K562 (cell line): ENCODE data around the gene CSTB. TPM values are rescaled to one million over a fixed set of nuclear protein-coding genes. Genes with fewer than 3 reads are reported as not detected.

Source experiments
- ATAC-seq: fragments of 200-7000 bp; cut with Tn5 transposase; 3 replicates; pipeline ENCODE4 v1.9.1; 2020; ENCODE audit warnings: moderate library complexity
- BruUV-seq: library from RNA; stranded (reverse); fragments of 400-500 nt; replicated peaks from 2 replicates; lab custom pipeline; 2021; lab: Mats Ljungman, UMichigan
- CTCF ChIA-PET: fragments of 300-600 bp; formaldehyde crosslinking; extraction: SDS; loops from one replicate; lab custom pipeline; 2021; ENCODE audit warnings: low intra/inter-chr PET ratio; lab: Yijun Ruan, JAX
- POLR2A ChIA-PET: fragments of 300-600, 350-650 bp; sonication (Branson Sonifier 250); formaldehyde crosslinking; extraction: SDS; loops from one replicate; lab custom pipeline; 2021; ENCODE audit warnings: antibody characterized with exemption, inconsistent platforms; lab: Yijun Ruan, JAX
- DNase-seq, 4 experiments: peaks; one replicate each; pipeline versions ENCODE4 v3.0.0 to v3.0.0-alpha.2; 2011 to 2018; ENCODE audit warnings: low spot score in 3 of 4, mixed read lengths in 3 of 4; ENCODE audit errors: extremely low read depth in 1 of 4
- FAIRE-seq: peaks from 2 replicates; lab custom pipeline; 2011; peaks lifted over from hg19 to GRCh38; lab: Jason Lieb, UNC
- H2AFZ ChIP-seq: 2 replicates; pipeline ENCODE4 v1.6.0; 2011; ENCODE audit warnings: low read depth, low read length, control low read depth, inconsistent platforms
- H3K27ac ChIP-seq: fragments of 200-600 bp; 3 replicates; pipeline ENCODE4 v1.8.0; 2011; ENCODE audit warnings: low read depth, mild to moderate bottlenecking, control low read depth, inconsistent platforms, low read length, moderate library complexity, mixed read lengths; ENCODE audit errors: extremely low read depth
- H3K27me3 ChIP-seq, 2 experiments: fragments of 300-600 bp in 1 of 2; 2 replicates in 1 of 2; 3 replicates in 1 of 2; pipeline versions ENCODE4 v1.6.0 to v1.8.0; 2011; ENCODE audit warnings: inconsistent platforms in 2 of 2, low read length in 2 of 2, mild to moderate bottlenecking in 1 of 2, mixed read lengths in 1 of 2, moderate library complexity in 1 of 2; ENCODE audit not compliant: control insufficient read depth in 2 of 2, insufficient read depth in 2 of 2
- H3K36me3 ChIP-seq: fragments of 300-600 bp; 3 replicates; pipeline ENCODE4 v1.8.0; 2011; ENCODE audit warnings: mild to moderate bottlenecking, low read length, inconsistent platforms; ENCODE audit not compliant: control insufficient read depth, insufficient read depth
- H3K4me1 ChIP-seq, 2 experiments: fragments of 200-600 bp in 1 of 2; replicated peaks in 1 of 2; 2 replicates in 1 of 2; 3 replicates in 1 of 2; pipeline versions ENCODE4 v1.5.1 to v1.8.0; 2011; ENCODE audit warnings: inconsistent platforms in 2 of 2, low read length in 2 of 2, mild to moderate bottlenecking in 1 of 2, mixed read lengths in 1 of 2, moderate library complexity in 1 of 2; ENCODE audit not compliant: control insufficient read depth in 2 of 2, insufficient read depth in 2 of 2
- H3K4me2 ChIP-seq: 2 replicates; pipeline ENCODE4 v1.6.1; 2011; ENCODE audit warnings: low read length, control low read depth, inconsistent platforms, mixed read lengths; ENCODE audit not compliant: insufficient read depth
- H3K4me3 ChIP-seq: fragments of 200-600 bp; sonication (generic), shearing (Covaris generic); 2 replicates; pipeline ENCODE4 v1.5.1; 2016; ENCODE audit warnings: control low read depth, inconsistent platforms
- H3K79me2 ChIP-seq: fragments of 200-600 bp; 3 replicates; pipeline ENCODE4 v1.8.0; 2011; ENCODE audit warnings: low read length, inconsistent platforms; ENCODE audit not compliant: control insufficient read depth, insufficient read depth
- H3K9ac ChIP-seq, 2 experiments: 2 replicates each; pipeline versions ENCODE4 v1.6.0 to v1.6.1; 2011; ENCODE audit warnings: low read depth in 2 of 2, low read length in 2 of 2, control low read depth in 1 of 2, inconsistent platforms in 1 of 2, mild to moderate bottlenecking in 1 of 2, mixed read lengths in 1 of 2; ENCODE audit not compliant: insufficient read depth in 1 of 2
- H3K9me1 ChIP-seq: one replicate; pipeline ENCODE4 v1.6.0; 2011; ENCODE audit warnings: inconsistent platforms, mild to moderate bottlenecking, low read length, moderate library complexity; ENCODE audit not compliant: control insufficient read depth, insufficient read depth
- H3K9me3 ChIP-seq: replicated peaks from 2 replicates; pipeline ENCODE4 v1.5.1; 2011; ENCODE audit warnings: low read depth, low read length, inconsistent platforms; ENCODE audit not compliant: control insufficient read depth, insufficient read depth
- H4K20me1 ChIP-seq: replicated peaks from 2 replicates; pipeline ENCODE4 v1.6.1; 2011; ENCODE audit warnings: low read length, inconsistent platforms, mixed read lengths; ENCODE audit not compliant: control insufficient read depth, insufficient read depth
- GTF2A2 ChIP-seq: IDR thresholded peaks from 2 replicates; pipeline ENCODE4 v1.6.1; 2016; ENCODE audit warnings: mild to moderate bottlenecking, missing genetic modification characterization, missing compliant biosample characterization
- HNRNPLL ChIP-seq: fragments of 200-400 bp; formaldehyde crosslinking; IDR thresholded peaks from 2 replicates; pipeline ENCODE4 v1.6.1; 2017; ENCODE audit warnings: low read length, low read depth, mild to moderate bottlenecking; ENCODE audit not compliant: poor library complexity, severe bottlenecking
- POLR2A ChIP-seq: fragments of 450-650 bp; conservative IDR thresholded peaks from 2 replicates; pipeline ENCODE4 v1.6.1; 2016
- POLR2G ChIP-seq: fragments of 200-400 bp; formaldehyde crosslinking; IDR thresholded peaks from 2 replicates; pipeline ENCODE4 v1.6.1; 2017; ENCODE audit warnings: low read depth, mild to moderate bottlenecking, antibody characterized with exemption, low read length, moderate library complexity
- RBFOX2 ChIP-seq: fragments of 200-400 bp; formaldehyde crosslinking; IDR thresholded peaks from 2 replicates; pipeline ENCODE4 v1.6.1; 2017; ENCODE audit warnings: low read depth, mild to moderate bottlenecking, low read length, moderate library complexity
- SUPT5H ChIP-seq: fragments of 450-650 bp; IDR thresholded peaks from 2 replicates; pipeline ENCODE4 v1.6.1; 2016
- WGBS: fragments of 100-300 bp; shearing (Covaris generic); methylation state at CpG from one replicate; pipeline ENCODE4 v1.1.6; 2016; ENCODE audit warnings: low coverage, mixed read lengths; ENCODE audit not compliant: insufficient coverage; ENCODE audit errors: missing lambda C conversion rate; 5-methylcytosine and 5-hydroxymethylcytosine counted together
- in situ Hi-C: fragments of 300-500 bp; cut with MboI; formaldehyde crosslinking; loops from 4 replicates; pipeline ENCODE4 v1.15.0; 2018; ENCODE audit warnings: inconsistent platforms, mixed read lengths
- intact Hi-C: fragments of 100-400 bp; cut with micrococcal nuclease; formaldehyde crosslinking; loops from 2 replicates; pipeline ENCODE4 v1.14.2; 2022
- polyA plus RNA-seq, 8 experiments: library from polyadenylated mRNA; depleted of rRNA in 4 of 8; stranded (reverse) in 5 of 8; unstranded in 3 of 8; fragments of >200 nt; fragmentation: Nextera tagmentation in 2 of 8; fragmentation: Illumina TruSeq in 1 of 8; extraction: Ambion mirVana in 2 of 8; extraction: Trizol in 1 of 8; gene quantifications; 2 replicates each; pipeline versions ENCODE4 v1.2.1 to v1.2.3, GENCODE V29; 2011 to 2014; ENCODE audit warnings: inconsistent platforms in 1 of 8, missing spikeins in 1 of 8
- total RNA-seq, 7 experiments: library from RNA; depleted of rRNA in 6 of 7; stranded (reverse); fragments of >200 nt in 6 of 7; fragmentation: Illumina TruSeq in 2 of 7; extraction: Trizol in 2 of 7; gene quantifications; 2 replicates each; pipeline versions ENCODE4 v1.2.1 to v1.2.3, GENCODE V29; 2011 to 2021; ENCODE audit warnings: low replicate concordance in 1 of 7
- TF ChIP-seq, protein P1 (sequence below): IDR thresholded peaks from 2 replicates; pipeline ENCODE4 v1.6.1; 2016; ENCODE audit warnings: missing genetic modification characterization, missing compliant biosample characterization

Gene CSTB
- total and polyA plus RNA-seq, 9 of the 15 experiments (the other 6 are each of a cell fraction or from before 2014, with no cell fraction given) = 12.4 to 65.0 (median 31.7) TPM

- H4K20me1 ChIP-seq = peaks cover 5% of the 10 kb centered on the region; the same call in 1 of the 2 replicates
- H3K9me1 ChIP-seq = peaks cover 4% of the 10 kb centered on the region
- CTCF ChIA-PET = no interaction called here
- no peaks in the 10 kb centered on the region for H3K27me3 ChIP-seq
- H3K4me2 ChIP-seq = no peak overlapping the region
- H3K9me3 ChIP-seq = no peaks in the 10 kb centered on the region
- BruUV-seq = no TSS peak
- H3K79me2 ChIP-seq = no peaks in the 10 kb centered on the region
- POLR2A ChIA-PET = interaction anchor here (0.7 to 2.6 kb wide), 3 partner anchors 9 to 16 kb away, joined by 4 to 11 read pairs (median 6); partner anchors contain the start of gene RRP1
- H2AFZ ChIP-seq = no peak overlapping the region
- no peak overlapping the region for H3K4me3 ChIP-seq
- 90% methylated on average over 14 of the region's 14 CpGs for WGBS
- DNase-seq (no peak), FAIRE-seq (no peak), ATAC-seq (no peak)
- intact Hi-C loops (no loop called here), in situ Hi-C loops (no loop called here)
- H3K4me1 ChIP-seq = peaks cover 10 to 52% of the 10 kb centered on the region in 2 experiments; a peak in 4 of 5 replicates
- peaks cover 88% of the 10 kb centered on the region; the same call in 2 of the 3 replicates for H3K36me3 ChIP-seq
- no peak overlapping the region for H3K27ac ChIP-seq
- peak; percentile 6; the same call in 1 of the 2 replicates for TF ChIP-seq RBFOX2
- 0 out of 2 replicates have a peak, but pooled peaks have one; percentile 17 for TF ChIP-seq SUPT5H
- TF ChIP-seq, protein P1, sequence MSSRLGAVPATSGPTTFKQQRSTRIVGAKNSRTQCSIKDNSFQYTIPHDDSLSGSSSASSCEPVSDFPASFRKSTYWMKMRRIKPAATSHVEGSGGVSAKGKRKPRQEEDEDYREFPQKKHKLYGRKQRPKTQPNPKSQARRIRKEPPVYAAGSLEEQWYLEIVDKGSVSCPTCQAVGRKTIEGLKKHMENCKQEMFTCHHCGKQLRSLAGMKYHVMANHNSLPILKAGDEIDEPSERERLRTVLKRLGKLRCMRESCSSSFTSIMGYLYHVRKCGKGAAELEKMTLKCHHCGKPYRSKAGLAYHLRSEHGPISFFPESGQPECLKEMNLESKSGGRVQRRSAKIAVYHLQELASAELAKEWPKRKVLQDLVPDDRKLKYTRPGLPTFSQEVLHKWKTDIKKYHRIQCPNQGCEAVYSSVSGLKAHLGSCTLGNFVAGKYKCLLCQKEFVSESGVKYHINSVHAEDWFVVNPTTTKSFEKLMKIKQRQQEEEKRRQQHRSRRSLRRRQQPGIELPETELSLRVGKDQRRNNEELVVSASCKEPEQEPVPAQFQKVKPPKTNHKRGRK = no peak
- TF ChIP-seq POLR2A = peak; percentile 33; the same call in 1 of the 2 replicates
- TF ChIP-seq POLR2G = peak; percentile 43
- TF ChIP-seq HNRNPLL = peak; percentile 10
- no peak for TF ChIP-seq GTF2A2 (tag)
- H3K9ac ChIP-seq = peak overlapping the region in 1 of 2 experiments; percentile 79; a peak in 2 of 4 replicates
These were observed 26.7 kb upstream of the CSTB start for GRCh38 chr21:43802713-43803313.
